A673 (cell line): ENCODE data around the gene PHF24. TPM values are rescaled to one million over a fixed set of nuclear protein-coding genes. Genes with fewer than 3 reads are reported as not detected.

Source experiments
- BruUV-seq: library from RNA; stranded (reverse); fragments of 400-500 nt; replicated peaks from 2 replicates; lab custom pipeline; 2021; lab: Mats Ljungman, UMichigan
- CTCF ChIA-PET: fragments of 300-600 bp; sonication (Branson Sonifier 250); formaldehyde crosslinking; loops from one replicate; lab custom pipeline; 2022; ENCODE audit warnings: antibody characterized with exemption; lab: Charles Lee
- POLR2A ChIA-PET: fragments of 300-600 bp; sonication (Branson Sonifier 250); formaldehyde crosslinking; loops from one replicate; lab custom pipeline; 2022; ENCODE audit warnings: antibody characterized with exemption; ENCODE audit not compliant: low non-redundant PET; lab: Charles Lee
- DNase-seq: peaks from one replicate; pipeline ENCODE4 v3.0.0-alpha.2; 2015; ENCODE audit warnings: low spot score
- H3K27ac ChIP-seq: fragments of 200-600 bp; sonication (generic); 2 replicates; pipeline ENCODE4 v1.5.1; 2016; ENCODE audit warnings: mixed run types, low read depth, mild to moderate bottlenecking, mixed read lengths, antibody characterized with exemption, low read length; ENCODE audit not compliant: poor library complexity, severe bottlenecking
- H3K27me3 ChIP-seq: fragments of 200-600 bp; sonication (generic); replicated peaks from 2 replicates; pipeline ENCODE4 v1.6.1; 2017; ENCODE audit warnings: mixed run types, low read depth, mild to moderate bottlenecking, mixed read lengths, antibody characterized with exemption, low read length; ENCODE audit not compliant: insufficient read depth, poor library complexity
- H3K36me3 ChIP-seq: fragments of 200-600 bp; sonication (generic); 2 replicates; pipeline ENCODE4 v1.6.1; 2016; ENCODE audit warnings: mixed run types, mild to moderate bottlenecking, mixed read lengths, antibody characterized with exemption, low read length; ENCODE audit not compliant: insufficient read depth, poor library complexity, severe bottlenecking
- H3K4me1 ChIP-seq: fragments of 200-600 bp; sonication (generic); 2 replicates; pipeline ENCODE4 v1.6.1; 2017; ENCODE audit warnings: mixed run types, mild to moderate bottlenecking, mixed read lengths, antibody characterized with exemption, low read length; ENCODE audit not compliant: insufficient read depth, poor library complexity, severe bottlenecking
- H3K4me3 ChIP-seq: fragments of 200-600 bp; sonication (generic); 2 replicates; pipeline ENCODE4 v1.5.1; 2016; ENCODE audit warnings: low read depth, mixed run types, mild to moderate bottlenecking, mixed read lengths, low read length; ENCODE audit not compliant: poor library complexity, severe bottlenecking
- H3K9me3 ChIP-seq: fragments of 200-600 bp; sonication (generic); 2 replicates; pipeline ENCODE4 v1.6.1; 2016; ENCODE audit warnings: mixed run types, low read depth, mild to moderate bottlenecking, mixed read lengths, antibody characterized with exemption, low read length; ENCODE audit not compliant: poor library complexity, severe bottlenecking
- CTCF ChIP-seq: fragments of 300-800, 200-600 bp; sonication (generic); conservative IDR thresholded peaks from 2 replicates; pipeline ENCODE4 v1.5.1; 2017; ENCODE audit warnings: low read depth, mild to moderate bottlenecking, antibody characterized with exemption, low read length, moderate library complexity, mixed read lengths
- EZH2 ChIP-seq: fragments of 200-600 bp; sonication (generic); IDR thresholded peaks from 2 replicates; pipeline ENCODE4 v1.6.1; 2017; ENCODE audit warnings: borderline replicate concordance, low read depth, mild to moderate bottlenecking, mixed read lengths, antibody characterized with exemption, low read length; ENCODE audit not compliant: poor library complexity, severe bottlenecking
- intact Hi-C: fragments of 100-400 bp; cut with micrococcal nuclease; formaldehyde crosslinking; loops from one replicate; pipeline ENCODE4 v1.10.0; 2022; ENCODE audit not compliant: unreplicated experiment
- total RNA-seq: library from RNA; stranded (reverse); gene quantifications from 2 replicates; pipeline ENCODE4 v1.2.3, GENCODE V29; 2021

PHF24 gene
- total RNA-seq, 1 experiment from 2014 or later: 0.13 TPM

- Histone ChIP-seq H3K4me1 (no peaks in the 10 kb centered on the region), H3K9me3 (no peaks in the 10 kb centered on the region), H3K36me3 (no peaks in the 10 kb centered on the region), H3K4me3 (no peak overlapping the region), H3K27me3 (no peaks in the 10 kb centered on the region), H3K27ac (peak overlapping the region; percentile 54)
- TF ChIP-seq CTCF: no peak
- TF ChIP-seq EZH2: no peak
- ChIA-PET POLR2A (no interaction called here), CTCF (no interaction called here)
- DNase-seq: no peak
- no TSS peak for BruUV-seq
- intact Hi-C loops: no loop called here
These were observed 69.3 kb downstream of the PHF24 start for GRCh38 chr9:35027374-35027773.

GRCh38 chr9:35027860-35028259, 69.8 kb downstream of the PHF24 start:
- Histone ChIP-seq H3K27ac (no peak overlapping the region), H3K9me3 (no peaks in the 10 kb centered on the region), H3K4me1 (no peaks in the 10 kb centered on the region), H3K4me3 (no peak overlapping the region), H3K27me3 (no peaks in the 10 kb centered on the region), H3K36me3 (no peaks in the 10 kb centered on the region)
- ChIA-PET POLR2A (no interaction called here), CTCF (no interaction called here)
- no TSS peak for BruUV-seq
- intact Hi-C loops: no loop called here
- DNase-seq: no peak
- no peak for TF ChIP-seq CTCF
- TF ChIP-seq EZH2: no peak

- BruUV-seq: no TSS peak
These were observed 70.3 kb downstream of the PHF24 start for GRCh38 chr9:35028341-35028740.

More at GRCh38 chr9:35028341-35028740, 70.3 kb downstream of the PHF24 start:
- Histone ChIP-seq H3K4me1 (no peaks in the 10 kb centered on the region), H3K4me3 (no peak overlapping the region), H3K9me3 (no peaks in the 10 kb centered on the region), H3K36me3 (no peaks in the 10 kb centered on the region), H3K27ac (no peak overlapping the region), H3K27me3 (no peaks in the 10 kb centered on the region)
- CTCF ChIA-PET: no interaction called here
- intact Hi-C loops: no loop called here
- no peak for TF ChIP-seq CTCF
- TF ChIP-seq EZH2: no peak
- DNase-seq: no peak
- POLR2A ChIA-PET: no interaction called here
